Muscle layer of duodenum (tissue), 2 donors: ENCODE data around the gene ZNF865.

Experiments used
- H3K27ac ChIP-seq: one replicate; pipeline ENCODE4 v1.7.0; 2013; ENCODE audit warnings: mild to moderate bottlenecking, low read length
- H3K27me3 ChIP-seq: one replicate; pipeline ENCODE4 v1.7.0; 2013; ENCODE audit warnings: low read depth, mild to moderate bottlenecking, control low read depth, low read length
- H3K36me3 ChIP-seq, 2 donors: one replicate each; pipeline ENCODE4 v1.7.0; 2013; ENCODE audit warnings: low read length in 2 of 2, control low read depth in 1 of 2, mild to moderate bottlenecking in 1 of 2; ENCODE audit not compliant: insufficient read depth in 2 of 2, control insufficient read depth in 1 of 2
- H3K4me1 ChIP-seq, 2 donors: one replicate each; pipeline ENCODE4 v1.7.0; 2013; ENCODE audit warnings: low read length in 2 of 2, mild to moderate bottlenecking in 2 of 2, control low read depth in 1 of 2, moderate library complexity in 1 of 2; ENCODE audit not compliant: insufficient read depth in 2 of 2, control insufficient read depth in 1 of 2
- H3K4me3 ChIP-seq, 2 donors: one replicate each; pipeline ENCODE4 v1.7.0; 2013; ENCODE audit warnings: low read length in 2 of 2, low read depth in 1 of 2, mild to moderate bottlenecking in 1 of 2
- H3K9me3 ChIP-seq, 2 donors: one replicate each; pipeline ENCODE4 v1.7.0; 2013; ENCODE audit warnings: low read length in 2 of 2, control low read depth in 1 of 2, mild to moderate bottlenecking in 1 of 2; ENCODE audit not compliant: control insufficient read depth in 1 of 2
- donor health status: healthy.

ZNF865 gene

GRCh38 chr19:55599842-55600661, 5.4 kb upstream of the ZNF865 start, which contains the start of gene ZNF524:
ZNF524 (plus strand) TSS chr19:55600288; CDS start chr19:55602113, 1,825 bp downstream.
- Histone ChIP-seq H3K4me1 (peaks cover 10 to 12% of the 10 kb centered on the region in 2 donors), H3K9me3 (no peaks in the 10 kb centered on the region), H3K36me3 (peaks cover 14 to 24% of the 10 kb centered on the region in 2 donors)

DNA sequence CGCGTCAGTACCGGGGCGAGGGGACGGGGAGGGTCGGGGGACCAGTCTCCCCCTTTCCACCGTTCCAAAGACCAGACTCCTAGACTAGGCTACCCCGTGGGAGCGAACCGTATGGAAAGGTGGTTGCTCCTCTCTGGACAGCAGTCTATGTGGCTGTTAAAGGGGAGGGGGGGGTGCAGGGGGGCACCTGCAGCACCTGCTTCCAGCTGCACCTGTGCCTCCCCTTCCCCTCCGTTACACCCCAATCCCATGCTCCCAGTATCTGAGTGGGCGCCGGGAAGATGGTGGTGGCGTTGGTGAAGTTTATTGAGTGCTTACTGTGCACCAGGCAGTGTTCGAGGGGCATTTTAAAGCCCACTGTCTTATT, 4.8 kb upstream of the ZNF865 start:
- H3K27me3 ChIP-seq = no peaks in the 10 kb centered on the region
- H3K4me1 ChIP-seq = peaks cover 10 to 12% of the 10 kb centered on the region in 2 donors
- no peaks in the 10 kb centered on the region for H3K9me3 ChIP-seq
- H3K4me3 ChIP-seq = peak overlapping the region; percentile 62 to 81
- peaks cover 8 to 18% of the 10 kb centered on the region in 2 donors for H3K36me3 ChIP-seq
- peak overlapping the region; percentile 61 for H3K27ac ChIP-seq

More at GRCh38 chr19:55599842-55600661, 5.4 kb upstream of the ZNF865 start, which contains the start of gene ZNF524:
- H3K4me3 ChIP-seq = peak within 1 kb of the TSS; percentile 62 to 85
- H3K27me3 ChIP-seq = no peaks in the 10 kb centered on the region
- peak within 1 kb of the TSS; percentile 89 for H3K27ac ChIP-seq

DNA sequence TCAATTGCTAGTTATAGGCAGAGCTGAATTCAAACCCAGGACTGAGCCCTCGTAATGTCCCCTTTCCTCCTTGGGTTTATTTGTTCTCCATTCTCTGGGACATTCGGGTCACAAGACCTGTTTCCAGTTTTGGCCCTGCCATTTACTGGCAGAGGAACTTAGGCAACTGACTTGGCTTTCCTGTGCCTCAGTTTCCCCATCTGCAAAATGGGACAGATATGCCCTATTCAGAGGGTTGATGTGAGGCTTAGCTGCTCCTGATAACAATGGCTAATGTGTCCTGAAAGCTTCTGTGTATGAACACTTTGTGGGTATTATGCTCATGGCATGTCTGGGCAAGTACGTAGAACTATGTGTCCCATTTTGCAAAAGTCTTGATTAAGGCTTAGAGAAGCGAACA, 4.4 kb upstream of the ZNF865 start:
- H3K36me3 ChIP-seq = peaks cover 3 to 14% of the 10 kb centered on the region in 2 donors
- H3K4me1 ChIP-seq = peaks cover 10 to 12% of the 10 kb centered on the region in 2 donors
- H3K27ac ChIP-seq = peak overlapping the region; percentile 61
- H3K9me3 ChIP-seq = no peaks in the 10 kb centered on the region
- H3K4me3 ChIP-seq = peak overlapping the region; percentile 62 to 81
- H3K27me3 ChIP-seq = no peaks in the 10 kb centered on the region

DNA sequence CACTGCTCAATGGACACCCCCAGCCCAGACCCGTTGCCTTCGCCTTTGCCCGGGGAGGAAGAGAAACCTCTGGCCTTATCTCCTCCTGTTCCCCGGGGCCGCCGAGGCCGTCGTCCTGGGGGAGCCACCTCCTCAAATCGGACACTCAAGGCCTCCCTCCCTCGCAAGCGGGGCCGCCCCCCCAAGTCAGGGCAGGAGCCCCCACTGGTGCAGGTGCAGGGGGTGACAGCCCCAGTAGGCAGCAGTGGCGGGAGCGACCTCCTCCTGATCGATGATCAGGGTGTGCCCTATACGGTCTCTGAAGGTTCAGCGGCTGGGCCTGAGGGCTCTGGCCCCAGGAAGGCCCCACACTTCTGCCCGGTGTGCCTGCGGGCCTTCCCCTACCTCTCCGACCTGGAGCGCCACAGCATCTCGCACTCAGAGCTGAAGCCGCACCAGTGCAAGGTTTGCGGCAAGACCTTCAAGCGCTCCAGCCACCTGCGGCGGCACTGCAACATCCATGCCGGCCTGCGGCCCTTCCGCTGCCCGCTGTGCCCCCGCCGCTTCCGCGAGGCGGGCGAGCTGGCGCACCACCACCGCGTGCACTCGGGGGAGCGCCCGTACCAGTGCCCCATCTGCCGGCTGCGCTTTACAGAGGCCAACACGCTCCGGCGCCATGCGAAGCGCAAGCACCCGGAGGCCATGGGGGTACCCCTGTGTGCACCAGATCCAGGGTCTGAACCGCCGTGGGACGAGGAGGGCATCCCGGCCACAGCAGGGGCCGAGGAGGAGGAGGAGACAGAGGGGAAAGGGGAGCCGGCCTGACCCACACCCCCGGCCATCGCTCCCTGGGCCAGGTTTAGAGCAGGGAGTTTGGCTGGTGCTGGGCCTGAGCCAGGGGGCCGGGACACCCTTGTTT, 3.1 kb upstream of the ZNF865 start:
- Histone ChIP-seq H3K36me3 (peaks cover 0 to 3% of the 10 kb centered on the region in 2 donors), H3K4me3 (no peak overlapping the region), H3K27me3 (no peaks in the 10 kb centered on the region), H3K9me3 (no peaks in the 10 kb centered on the region), H3K27ac (no peak overlapping the region), H3K4me1 (peaks cover 15 to 22% of the 10 kb centered on the region in 2 donors)

DNA sequence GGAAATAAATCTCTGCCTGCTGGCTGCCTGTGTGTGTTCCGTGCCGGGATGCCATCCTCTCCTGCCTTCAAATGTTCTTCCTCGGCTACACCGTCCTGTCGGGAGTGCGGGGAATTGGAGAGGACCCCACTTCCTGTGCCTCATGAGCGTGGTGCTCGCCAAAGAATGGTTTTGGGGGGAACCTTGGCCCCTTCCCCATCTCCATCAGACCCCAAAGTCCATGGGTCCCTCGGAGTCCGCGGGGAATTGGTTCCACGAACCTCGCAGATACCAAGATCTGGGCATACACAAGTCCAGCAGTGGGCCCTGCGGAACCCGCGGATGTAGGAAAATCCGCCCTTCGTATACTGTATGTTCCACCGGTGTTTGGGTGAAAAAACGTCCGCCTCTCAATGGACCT, 2.3 kb upstream of the ZNF865 start:
- Histone ChIP-seq H3K27ac (no peak overlapping the region), H3K4me1 (peaks cover 15 to 24% of the 10 kb centered on the region in 2 donors), H3K9me3 (no peaks in the 10 kb centered on the region), H3K27me3 (no peaks in the 10 kb centered on the region), H3K36me3 (no peaks in the 10 kb centered on the region), H3K4me3 (no peak overlapping the region)

DNA sequence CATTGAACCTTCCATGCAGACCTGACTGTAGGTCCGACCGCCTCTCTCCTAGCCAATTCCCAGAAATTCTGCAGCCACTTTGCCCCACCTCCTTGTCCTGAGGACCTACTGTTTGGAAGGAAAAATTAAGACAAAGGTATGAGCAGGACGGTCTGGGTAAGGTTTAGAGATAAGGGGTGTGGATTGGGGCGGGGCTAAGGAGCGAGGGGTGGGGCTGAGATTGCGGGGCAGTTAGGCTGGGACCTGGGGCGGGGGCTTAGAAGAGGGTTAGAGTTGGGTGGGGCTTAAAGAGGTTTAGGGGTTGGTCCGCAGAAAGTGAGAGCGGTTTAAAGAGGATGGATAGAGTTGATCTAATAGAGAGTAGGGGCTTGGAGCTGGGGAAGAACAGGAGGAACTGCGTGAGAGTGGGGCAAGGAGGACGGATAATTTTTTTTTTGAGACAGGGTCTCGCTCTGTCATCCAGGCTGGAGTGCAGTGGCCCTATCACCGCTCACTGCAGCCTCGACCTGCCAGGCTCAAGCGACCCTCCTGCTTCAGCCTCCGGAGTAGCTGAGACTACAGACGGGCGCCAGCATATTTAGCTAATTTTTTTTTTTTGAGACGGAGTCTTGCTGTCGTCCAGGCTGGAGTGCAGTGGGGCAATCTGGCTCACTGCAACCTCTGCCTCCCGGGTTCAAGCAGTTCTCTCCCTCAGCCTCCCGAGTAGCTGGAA, 1.7 kb upstream of the ZNF865 start:
- peaks cover 12 to 21% of the 10 kb centered on the region in 2 donors for H3K4me1 ChIP-seq
- no peak overlapping the region for H3K27ac ChIP-seq
- no peak overlapping the region for H3K4me3 ChIP-seq
- H3K36me3 ChIP-seq = no peaks in the 10 kb centered on the region
- H3K27me3 ChIP-seq = no peaks in the 10 kb centered on the region
- no peaks in the 10 kb centered on the region for H3K9me3 ChIP-seq

DNA sequence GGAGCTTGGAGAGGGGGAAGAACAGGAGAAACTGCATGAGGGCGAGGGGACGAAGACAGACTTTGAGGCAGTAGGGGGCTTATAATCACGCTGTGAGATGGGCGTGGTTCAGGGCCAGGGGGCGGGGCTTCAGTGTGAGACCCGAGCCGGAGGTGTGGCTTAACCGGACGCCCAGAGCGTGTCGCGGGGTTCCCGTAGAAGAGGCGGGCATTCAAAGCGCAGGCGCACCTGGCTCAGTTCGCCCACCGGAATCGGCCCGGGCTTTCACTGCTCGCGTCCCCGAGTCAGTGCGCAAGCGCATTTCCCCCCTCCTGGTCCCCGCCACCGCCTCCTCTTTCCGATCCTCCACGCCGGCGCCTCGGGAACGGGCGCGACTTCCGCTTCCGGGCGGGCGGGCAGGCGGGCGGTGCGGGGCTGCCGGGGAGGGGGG, 225 bp upstream of the ZNF865 start:
- H3K36me3 ChIP-seq = peaks cover 0 to 9% of the 10 kb centered on the region in 2 donors
- peak overlapping the region; percentile 63 to 91 for H3K4me3 ChIP-seq
- H3K9me3 ChIP-seq = no peaks in the 10 kb centered on the region
- H3K27ac ChIP-seq = peak overlapping the region; percentile 92
- H3K27me3 ChIP-seq = no peaks in the 10 kb centered on the region
- H3K4me1 ChIP-seq = peaks cover 11 to 21% of the 10 kb centered on the region in 2 donors

DNA sequence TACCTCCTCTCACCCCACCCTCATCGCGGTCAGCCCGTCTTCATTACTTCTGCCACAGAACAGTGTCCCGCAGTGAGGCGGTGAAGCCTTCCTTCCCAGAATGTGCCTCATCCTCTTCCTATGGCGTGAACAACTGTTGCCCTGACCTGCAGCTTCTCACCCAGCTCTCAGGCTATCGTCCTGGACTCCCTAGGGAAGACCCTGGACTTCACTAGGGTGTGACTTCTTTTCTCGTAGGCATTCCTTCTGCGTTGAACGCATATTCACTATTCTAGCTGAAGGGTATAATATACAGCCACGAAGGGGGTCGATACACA, 982 bp downstream of the ZNF865 start:
- H3K27me3 ChIP-seq = no peaks in the 10 kb centered on the region
- H3K4me1 ChIP-seq = peaks cover 5 to 19% of the 10 kb centered on the region in 2 donors
- H3K9me3 ChIP-seq = no peaks in the 10 kb centered on the region
- peak overlapping the region; percentile 76 to 91 for H3K4me3 ChIP-seq
- peak overlapping the region; percentile 79 for H3K27ac ChIP-seq
- H3K36me3 ChIP-seq = peaks cover 0 to 17% of the 10 kb centered on the region in 2 donors

GRCh38 chr19:55606817-55607216, 1.4 kb downstream of the ZNF865 start:
- Histone ChIP-seq H3K9me3 (no peaks in the 10 kb centered on the region), H3K27me3 (no peaks in the 10 kb centered on the region), H3K27ac (no peak overlapping the region), H3K4me1 (peaks cover 5 to 21% of the 10 kb centered on the region in 2 donors), H3K36me3 (peaks cover 0 to 17% of the 10 kb centered on the region in 2 donors), H3K4me3 (peak overlapping the region; percentile 76 to 91)

- no peaks in the 10 kb centered on the region for H3K9me3 ChIP-seq
- no peak overlapping the region for H3K4me3 ChIP-seq
- no peak overlapping the region for H3K27ac ChIP-seq
- peaks cover 0 to 17% of the 10 kb centered on the region in 2 donors for H3K36me3 ChIP-seq
- H3K4me1 ChIP-seq = peaks cover 5 to 24% of the 10 kb centered on the region in 2 donors
- no peaks in the 10 kb centered on the region for H3K27me3 ChIP-seq
Measured at GRCh38 chr19:55609326-55609725, 3.9 kb downstream of the ZNF865 start.
